Kidney epithelial cell (primary cell): ENCODE results near the gene PCDH8. TPM values are rescaled to one million over a fixed set of nuclear protein-coding genes. Genes with fewer than 3 reads are reported as not detected.
A peak's percentile ranks its signal among the peaks of the same experiment; 100 is the strongest.

ENCODE experiments used
- DNase-seq: peaks from one replicate; pipeline ENCODE4 v3.0.0-alpha.2; 2010; ENCODE audit warnings: low read depth
- H3K27me3 ChIP-seq: 2 replicates; pipeline ENCODE4 v1.6.0; 2011; ENCODE audit warnings: low read length; ENCODE audit not compliant: control insufficient read depth, insufficient read depth
- H3K36me3 ChIP-seq: 2 replicates; pipeline ENCODE4 v1.5.1; 2011; ENCODE audit warnings: low read length; ENCODE audit not compliant: control insufficient read depth, insufficient read depth
- H3K4me3 ChIP-seq: 2 replicates; pipeline ENCODE4 v1.5.1; 2011; ENCODE audit warnings: low read depth, mild to moderate bottlenecking, control low read depth, low read length
- CTCF ChIP-seq: IDR thresholded peaks from 2 replicates; pipeline ENCODE4 v1.5.1; 2011; ENCODE audit warnings: mild to moderate bottlenecking, moderate library complexity, low read length, control low read depth, inconsistent platforms; ENCODE audit not compliant: insufficient read depth, poor library complexity, severe bottlenecking
- total RNA-seq: library from RNA; depleted of rRNA; stranded (reverse); fragments of >200 nt; gene quantifications from 2 replicates; pipeline ENCODE4 v1.2.3, GENCODE V29; 2015

Gene PCDH8
- total RNA-seq, 1 donor from 2014 or later = 0.04 TPM

GRCh38 chr13:52849291-52850071 is 1.0 kb upstream of the PCDH8 start:
- no peak for DNase-seq
- no peaks in the 10 kb centered on the region for H3K36me3 ChIP-seq
- peaks cover 65% of the 10 kb centered on the region for H3K27me3 ChIP-seq
- no peak overlapping the region for H3K4me3 ChIP-seq
- TF ChIP-seq CTCF = no peak

GRCh38 chr13:52847682-52848432 is 583 bp downstream of the PCDH8 start:
- Histone ChIP-seq H3K27me3 (peaks cover 68% of the 10 kb centered on the region), H3K36me3 (no peaks in the 10 kb centered on the region), H3K4me3 (no peak overlapping the region)
- no peak for DNase-seq
- no peak for TF ChIP-seq CTCF

GRCh38 chr13:52847322-52847681 is 1.1 kb downstream of the PCDH8 start:
- Histone ChIP-seq H3K4me3 (no peak overlapping the region), H3K36me3 (no peaks in the 10 kb centered on the region), H3K27me3 (peaks cover 68% of the 10 kb centered on the region)
- DNase-seq = no peak
- no peak for TF ChIP-seq CTCF

- TF ChIP-seq CTCF = peak; percentile 63
- Histone ChIP-seq H3K27me3 (peaks cover 68% of the 10 kb centered on the region), H3K4me3 (no peak overlapping the region), H3K36me3 (no peaks in the 10 kb centered on the region)
- DNase-seq = no peak
Measured at GRCh38 chr13:52846567-52847321, 1.7 kb downstream of the PCDH8 start.

GRCh38 chr13:52845766-52846566 is 2.5 kb downstream of the PCDH8 start:
- no peaks in the 10 kb centered on the region for H3K36me3 ChIP-seq
- DNase-seq = no peak
- peak overlapping the region; percentile 6 for H3K4me3 ChIP-seq
- TF ChIP-seq CTCF = peak; percentile 40
- H3K27me3 ChIP-seq = peaks cover 63% of the 10 kb centered on the region
